HG03064 (cell line): ENCODE data around the gene BICRA.
"Not testable (repeated sequence)": the region's sequence is repeated elsewhere in the genome, so short reads cannot be mapped to it uniquely, and the experiment has no call there.

ENCODE experiments used
- ATAC-seq: cut with Tn5 transposase; IDR thresholded peaks from one replicate; pipeline ENCODE4 v1.9.1; 2021; ENCODE audit warnings: low read depth; ENCODE audit not compliant: unreplicated experiment

BICRA gene

GRCh38 chr19:47658431-47659348, 49.8 kb downstream of the BICRA start:
- ATAC-seq: no peak

- ATAC-seq: no peak
These were observed 51.5 kb downstream of the BICRA start for GRCh38 chr19:47660435-47660832.

GRCh38 chr19:47661161-47661560, 52.2 kb downstream of the BICRA start:
- no peak for ATAC-seq

GRCh38 chr19:47661611-47662010, 52.7 kb downstream of the BICRA start:
- no peak for ATAC-seq

GRCh38 chr19:47663435-47663910, 54.5 kb downstream of the BICRA start:
- no peak for ATAC-seq

- ATAC-seq: no peak
These were observed 55.2 kb downstream of the BICRA start for GRCh38 chr19:47663911-47664771.

- ATAC-seq: not testable (repeated sequence)
These were observed 59.6 kb downstream of the BICRA start for GRCh38 chr19:47668556-47668955.

- no peak for ATAC-seq
These were observed 61.8 kb downstream of the BICRA start for GRCh38 chr19:47670736-47671135.

GRCh38 chr19:47671499-47671898, 62.6 kb downstream of the BICRA start:
- ATAC-seq: no peak

- ATAC-seq: no peak
These were observed 64.5 kb downstream of the BICRA start for GRCh38 chr19:47673426-47673825.

GRCh38 chr19:47674548-47674947, 65.6 kb downstream of the BICRA start:
- no peak for ATAC-seq

- no peak for ATAC-seq
These were observed 66.3 kb downstream of the BICRA start for GRCh38 chr19:47675271-47675670.

GRCh38 chr19:47675859-47676258, 66.9 kb downstream of the BICRA start:
- no peak for ATAC-seq

- no peak for ATAC-seq
These were observed 67.9 kb downstream of the BICRA start for GRCh38 chr19:47676811-47677210.

- no peak for ATAC-seq
These were observed 70.4 kb downstream of the BICRA start for GRCh38 chr19:47679251-47679900.

GRCh38 chr19:47679922-47680857, 71.3 kb downstream of the BICRA start:
- no peak for ATAC-seq

- no peak for ATAC-seq
These were observed 72.0 kb downstream of the BICRA start for GRCh38 chr19:47680858-47681332.

GRCh38 chr19:47681388-47681787, 72.5 kb downstream of the BICRA start:
- no peak for ATAC-seq

GRCh38 chr19:47681936-47682335, 73.0 kb downstream of the BICRA start:
- no peak for ATAC-seq

- no peak for ATAC-seq
These were observed 74.0 kb downstream of the BICRA start for GRCh38 chr19:47682939-47683338.
